Subcutaneous abdominal adipose tissue (tissue), 5 donors: ENCODE data around the gene ADGRF1.

Source experiments
- H3K27ac ChIP-seq: one replicate; pipeline ENCODE4 v1.7.0; 2013; ENCODE audit warnings: low read depth, mild to moderate bottlenecking, inconsistent platforms, low read length, moderate library complexity
- H3K27me3 ChIP-seq, 5 donors: one replicate each; pipeline ENCODE4 v1.7.0; 2013; ENCODE audit warnings: low read length in 5 of 5, inconsistent platforms in 1 of 5; ENCODE audit not compliant: control insufficient read depth in 5 of 5, insufficient read depth in 4 of 5
- H3K36me3 ChIP-seq, 5 donors: one replicate each; pipeline ENCODE4 v1.7.0; 2013; ENCODE audit warnings: low read length in 5 of 5; ENCODE audit not compliant: control insufficient read depth in 5 of 5, insufficient read depth in 5 of 5
- H3K4me1 ChIP-seq, 5 donors: one replicate each; pipeline ENCODE4 v1.7.0; 2013; ENCODE audit warnings: low read length in 5 of 5, mild to moderate bottlenecking in 3 of 5, moderate library complexity in 1 of 5; ENCODE audit not compliant: control insufficient read depth in 5 of 5, insufficient read depth in 5 of 5
- H3K4me3 ChIP-seq, 5 donors: one replicate each; pipeline ENCODE4 v1.7.0; 2013; ENCODE audit warnings: low read length in 5 of 5, low read depth in 1 of 5
- H3K9ac ChIP-seq, 5 donors: one replicate each; pipeline ENCODE4 v1.7.0; 2013; ENCODE audit warnings: low read length in 5 of 5, mild to moderate bottlenecking in 4 of 5, moderate library complexity in 3 of 5
- H3K9me3 ChIP-seq, 5 donors: one replicate each; pipeline ENCODE4 v1.7.0; 2013; ENCODE audit warnings: low read length in 5 of 5; ENCODE audit not compliant: control insufficient read depth in 5 of 5
- donor health status: healthy.
- donor health status: healthy.
- donor health status: healthy.
- donor health status: healthy.
- donor health status: healthy.

The ADGRF1 gene

GRCh38 chr6:47027315-47027714 is 14.8 kb downstream of the ADGRF1 start:
- no peaks in the 10 kb centered on the region for H3K27me3 ChIP-seq

GRCh38 chr6:47026679-47027078 is 15.5 kb downstream of the ADGRF1 start:
- H3K27ac ChIP-seq, result no peak overlapping the region
- no peaks in the 10 kb centered on the region for H3K36me3 ChIP-seq
- H3K4me1 ChIP-seq, result no peaks in the 10 kb centered on the region

More at GRCh38 chr6:47027315-47027714, 14.8 kb downstream of the ADGRF1 start:
- no peaks in the 10 kb centered on the region for H3K36me3 ChIP-seq
- H3K9me3 ChIP-seq, result no peaks in the 10 kb centered on the region
- no peak overlapping the region for H3K4me3 ChIP-seq
- H3K4me1 ChIP-seq, result no peaks in the 10 kb centered on the region
- H3K9ac ChIP-seq, result no peak overlapping the region
- no peak overlapping the region for H3K27ac ChIP-seq

GRCh38 chr6:47023573-47023972 is 18.6 kb downstream of the ADGRF1 start:
- Histone ChIP-seq H3K27me3 (no peaks in the 10 kb centered on the region), H3K27ac (no peak overlapping the region), H3K4me3 (no peak overlapping the region)

More at GRCh38 chr6:47026679-47027078, 15.5 kb downstream of the ADGRF1 start:
- no peaks in the 10 kb centered on the region for H3K27me3 ChIP-seq
- H3K9ac ChIP-seq, result no peak overlapping the region
- H3K9me3 ChIP-seq, result no peaks in the 10 kb centered on the region
- H3K4me3 ChIP-seq, result no peak overlapping the region

GRCh38 chr6:47022191-47022590 is 19.9 kb downstream of the ADGRF1 start:
- H3K4me1 ChIP-seq, result no peaks in the 10 kb centered on the region
- H3K4me3 ChIP-seq, result no peak overlapping the region
- no peaks in the 10 kb centered on the region for H3K9me3 ChIP-seq
- H3K9ac ChIP-seq, result no peak overlapping the region
- H3K36me3 ChIP-seq, result no peaks in the 10 kb centered on the region
- no peak overlapping the region for H3K27ac ChIP-seq
- no peaks in the 10 kb centered on the region for H3K27me3 ChIP-seq

More at GRCh38 chr6:47023573-47023972, 18.6 kb downstream of the ADGRF1 start:
- H3K36me3 ChIP-seq, result no peaks in the 10 kb centered on the region
- H3K9ac ChIP-seq, result no peak overlapping the region
- no peaks in the 10 kb centered on the region for H3K4me1 ChIP-seq
- no peaks in the 10 kb centered on the region for H3K9me3 ChIP-seq

GRCh38 chr6:47019941-47020340 is 22.2 kb downstream of the ADGRF1 start:
- Histone ChIP-seq H3K36me3 (no peaks in the 10 kb centered on the region), H3K9me3 (no peaks in the 10 kb centered on the region), H3K27me3 (no peaks in the 10 kb centered on the region), H3K9ac (no peak overlapping the region), H3K4me1 (no peaks in the 10 kb centered on the region), H3K4me3 (no peak overlapping the region), H3K27ac (no peak overlapping the region)

GRCh38 chr6:47016909-47017308 is 25.2 kb downstream of the ADGRF1 start:
- Histone ChIP-seq H3K9ac (no peak overlapping the region), H3K4me3 (no peak overlapping the region), H3K27me3 (peaks cover 0 to 3% (median 0%) of the 10 kb centered on the region in 5 donors), H3K27ac (no peak overlapping the region), H3K4me1 (no peaks in the 10 kb centered on the region), H3K36me3 (no peaks in the 10 kb centered on the region), H3K9me3 (no peaks in the 10 kb centered on the region)

GRCh38 chr6:47016261-47016660 is 25.9 kb downstream of the ADGRF1 start:
- Histone ChIP-seq H3K4me3 (no peak overlapping the region), H3K36me3 (no peaks in the 10 kb centered on the region), H3K9me3 (no peaks in the 10 kb centered on the region), H3K27me3 (peaks cover 0 to 3% (median 0%) of the 10 kb centered on the region in 5 donors), H3K27ac (no peak overlapping the region), H3K4me1 (no peaks in the 10 kb centered on the region), H3K9ac (no peak overlapping the region)

GRCh38 chr6:47014401-47014800 is 27.7 kb downstream of the ADGRF1 start:
- Histone ChIP-seq H3K27me3 (peaks cover 0 to 3% (median 0%) of the 10 kb centered on the region in 5 donors), H3K27ac (no peak overlapping the region), H3K36me3 (no peaks in the 10 kb centered on the region)

GRCh38 chr6:47009583-47009982 is 32.5 kb downstream of the ADGRF1 start:
- Histone ChIP-seq H3K4me1 (no peaks in the 10 kb centered on the region), H3K4me3 (no peak overlapping the region), H3K27me3 (peaks cover 0 to 3% (median 0%) of the 10 kb centered on the region in 5 donors), H3K9me3 (no peaks in the 10 kb centered on the region), H3K9ac (no peak overlapping the region), H3K36me3 (no peaks in the 10 kb centered on the region), H3K27ac (no peak overlapping the region)

More at GRCh38 chr6:47014401-47014800, 27.7 kb downstream of the ADGRF1 start:
- Histone ChIP-seq H3K9me3 (no peaks in the 10 kb centered on the region), H3K4me1 (no peaks in the 10 kb centered on the region), H3K9ac (no peak overlapping the region), H3K4me3 (no peak overlapping the region)

GRCh38 chr6:47008397-47008763 is 33.8 kb downstream of the ADGRF1 start:
- no peak overlapping the region for H3K4me3 ChIP-seq
- H3K4me1 ChIP-seq, result no peaks in the 10 kb centered on the region
- H3K36me3 ChIP-seq, result no peaks in the 10 kb centered on the region
- peaks cover 0 to 3% (median 0%) of the 10 kb centered on the region in 5 donors for H3K27me3 ChIP-seq
- no peak overlapping the region for H3K27ac ChIP-seq
- H3K9me3 ChIP-seq, result no peaks in the 10 kb centered on the region
- H3K9ac ChIP-seq, result no peak overlapping the region
